ENCODE data around the gene HOXB5.

The HOXB5 gene

GRCh38 chr17:48593126-48593829, at the start of gene HOXB5:
TSS of gene HOXB5 (minus strand) at chr17:48593779. CDS start at chr17:48593682, 97 bp downstream.
- no peak for DNase-seq (ENCODE audit: low read depth in 2 of 2)

DNA sequence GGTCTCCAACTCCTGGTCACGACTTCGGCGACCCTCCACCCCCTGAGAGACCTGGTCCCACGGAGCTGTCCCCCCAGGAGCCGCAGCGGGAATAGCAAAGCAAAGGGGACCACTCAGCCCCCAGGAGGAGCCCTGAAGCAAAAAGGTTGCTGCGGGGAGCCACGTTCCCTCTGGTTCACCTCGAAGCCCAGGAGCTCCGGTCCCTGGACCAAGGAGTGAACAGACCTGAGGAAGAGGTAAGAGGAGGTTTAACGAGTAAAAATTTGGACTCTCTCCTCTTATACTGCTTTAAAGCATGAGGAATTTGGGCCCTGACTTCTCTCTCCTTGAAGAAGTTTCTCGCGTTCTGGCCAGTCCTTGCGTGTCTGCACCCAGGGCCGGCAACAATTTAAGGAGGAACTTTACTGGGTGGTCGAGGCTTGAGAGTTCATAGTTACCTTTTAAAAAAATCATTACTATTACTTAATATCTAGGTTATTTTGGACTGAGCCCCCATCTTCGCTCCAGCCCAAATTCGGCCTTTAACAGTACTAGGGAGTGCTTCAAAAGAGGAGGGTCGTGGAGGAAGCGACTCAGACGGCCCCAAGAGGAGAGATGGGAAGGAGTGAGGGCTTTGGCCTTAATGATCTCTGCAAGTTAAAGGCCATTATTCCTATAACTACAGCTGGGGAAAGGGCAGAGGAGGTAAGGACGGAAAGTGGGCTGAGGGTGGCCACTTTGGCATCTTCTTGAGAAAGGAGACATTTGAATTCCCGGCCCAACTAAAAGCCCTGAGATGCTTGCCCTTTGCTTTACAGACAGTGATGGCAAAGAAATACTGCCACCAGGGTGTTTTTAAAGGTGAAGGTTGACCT, 49.5 kb upstream of the HOXB5 start:
- DNase-seq (ENCODE audit: low read depth in 2 of 2): no peak

- no peak for DNase-seq (ENCODE audit: low read depth in 2 of 2)
Measured at GRCh38 chr17:48642059-48642842, 48.7 kb upstream of the HOXB5 start.

- DNase-seq (ENCODE audit: low read depth in 2 of 2): no peak
Measured at GRCh38 chr17:48641541-48642058, 48.0 kb upstream of the HOXB5 start.

GRCh38 chr17:48640858-48641180, 47.2 kb upstream of the HOXB5 start:
- DNase-seq (ENCODE audit: low read depth in 2 of 2): no peak

DNA sequence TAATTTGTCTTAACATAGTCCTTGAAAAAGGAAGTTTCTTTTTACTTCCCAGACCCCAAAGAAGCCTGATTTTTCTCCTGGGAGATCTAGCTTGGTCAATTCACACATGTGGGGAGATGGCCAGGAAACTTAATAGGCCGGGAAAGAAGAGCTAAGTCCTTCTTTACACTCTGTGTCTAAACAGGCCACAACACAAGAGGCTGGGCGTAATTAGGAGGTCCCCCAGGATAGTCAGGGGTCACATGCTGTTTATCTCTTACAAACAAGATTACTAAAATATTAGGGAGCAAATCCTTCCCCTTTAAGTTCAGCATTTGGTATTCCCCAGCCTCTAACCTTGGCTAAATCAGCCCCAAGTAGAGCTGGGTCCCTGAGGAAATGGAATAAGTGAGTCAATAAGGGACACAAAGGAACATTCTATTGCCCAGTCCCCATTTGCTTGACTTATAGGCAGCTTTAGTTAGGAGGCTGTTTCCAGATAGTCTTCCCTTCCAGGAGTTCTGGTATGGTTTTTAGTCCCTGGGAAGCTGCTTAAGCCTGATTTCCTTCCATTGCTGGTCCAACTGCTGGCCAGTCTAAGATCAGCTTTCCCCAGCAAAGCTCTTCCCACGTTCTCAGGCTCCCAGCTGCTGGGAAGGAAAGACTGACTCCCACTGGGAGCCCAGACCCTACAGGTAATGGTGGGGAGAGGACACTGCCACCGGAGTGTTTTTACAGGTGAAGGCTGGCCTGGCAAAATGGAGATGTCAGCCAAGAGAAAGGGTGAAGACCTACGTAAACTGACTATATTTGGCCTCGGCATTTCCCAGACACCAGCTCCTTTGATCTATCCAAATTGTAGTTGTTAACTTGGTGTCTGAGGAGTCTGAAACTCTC, 46.6 kb upstream of the HOXB5 start:
- DNase-seq (ENCODE audit: low read depth in 2 of 2): no peak

- DNase-seq (ENCODE audit: low read depth in 2 of 2): no peak
Measured at GRCh38 chr17:48639136-48639535, 45.6 kb upstream of the HOXB5 start.

DNA sequence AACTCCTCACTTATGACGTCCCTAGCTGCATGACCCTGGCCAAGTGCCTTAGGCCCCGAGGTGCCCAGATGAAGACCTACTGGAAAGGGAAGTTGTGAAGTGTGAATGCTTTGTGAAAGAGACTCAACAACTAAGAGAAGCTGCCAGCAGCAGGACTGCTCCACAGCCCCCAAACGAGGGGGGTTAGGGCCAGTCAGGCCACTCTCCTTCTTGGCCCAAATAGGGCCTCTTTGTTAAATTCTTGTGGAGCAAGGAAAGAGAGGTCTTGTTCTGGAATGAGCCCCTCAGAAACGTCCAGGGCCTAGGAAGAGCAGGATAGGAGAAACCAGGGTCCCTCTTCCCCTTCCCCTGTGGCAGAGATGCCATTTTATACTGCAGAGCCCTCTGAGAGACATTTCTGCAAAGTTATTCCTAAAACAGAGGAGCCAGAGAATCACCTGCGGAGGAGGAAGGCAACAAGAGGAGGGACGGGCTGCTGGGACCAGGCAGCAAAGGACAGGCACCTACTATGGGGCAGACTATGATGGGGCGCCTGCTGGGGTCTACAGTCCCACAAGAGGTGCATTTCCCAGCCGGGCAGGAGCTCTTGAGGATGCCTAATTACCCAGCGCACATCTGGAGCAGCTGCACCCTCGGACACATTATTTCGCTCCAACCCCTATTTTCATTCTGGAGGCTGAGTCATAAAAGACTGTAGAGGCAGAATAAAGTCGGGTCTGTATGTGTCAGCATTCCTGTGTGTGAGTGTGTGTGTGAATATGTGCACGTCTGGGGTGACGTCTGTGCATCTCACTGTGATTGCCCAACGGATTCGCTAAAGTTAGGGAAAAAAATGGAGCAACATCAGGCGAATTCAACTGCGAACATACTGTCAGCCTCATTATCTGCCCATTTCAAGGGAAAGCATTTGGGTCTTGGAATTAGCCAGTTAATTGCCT, 44.0 kb upstream of the HOXB5 start:
- DNase-seq (ENCODE audit: low read depth in 2 of 2): no peak

- peak; percentile 44 to 75 for DNase-seq (ENCODE audit: low read depth in 2 of 2)
Measured at GRCh38 chr17:48636177-48637018, 42.8 kb upstream of the HOXB5 start.

DNA sequence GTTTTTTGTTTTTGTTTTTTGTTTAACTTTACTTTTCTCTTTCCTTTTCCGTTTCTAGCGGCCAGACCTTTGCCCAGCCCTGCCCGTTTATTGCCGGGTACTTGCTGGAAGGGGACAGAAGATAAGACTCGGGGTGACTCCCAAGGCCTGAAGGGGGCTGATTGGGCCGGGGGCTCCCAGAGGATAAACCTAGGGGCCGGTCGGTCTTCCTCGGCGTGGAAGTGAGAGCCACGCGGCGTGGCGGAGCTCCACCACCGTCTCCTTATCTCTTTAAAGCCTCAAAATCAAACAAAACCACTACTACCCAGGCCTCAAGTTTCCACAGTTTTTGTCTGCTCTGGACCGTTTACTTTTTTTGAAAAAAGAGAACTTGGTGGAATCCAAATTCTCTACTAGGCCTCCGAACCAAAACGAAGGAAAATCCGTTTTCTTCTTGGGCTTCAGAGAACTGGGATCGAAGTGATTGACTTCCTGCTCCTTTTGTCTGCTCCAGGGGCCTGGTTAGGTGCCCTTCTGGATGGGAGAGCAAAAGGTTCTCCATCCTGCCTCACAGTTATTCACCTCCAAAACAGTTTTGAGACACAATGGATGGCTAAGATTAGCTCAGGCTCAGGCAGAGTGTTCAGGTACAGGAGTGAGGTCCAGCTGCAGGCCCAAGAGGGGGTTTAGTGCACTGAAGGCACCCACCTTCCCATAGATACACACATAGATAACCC, 41.1 kb upstream of the HOXB5 start:
- no peak for DNase-seq (ENCODE audit: low read depth in 2 of 2)

- DNase-seq (ENCODE audit: low read depth in 2 of 2): no peak
Measured at GRCh38 chr17:48633266-48633677, 39.7 kb upstream of the HOXB5 start.

GRCh38 chr17:48632579-48633265, 39.1 kb upstream of the HOXB5 start:
- DNase-seq (ENCODE audit: low read depth in 2 of 2): no peak

DNA sequence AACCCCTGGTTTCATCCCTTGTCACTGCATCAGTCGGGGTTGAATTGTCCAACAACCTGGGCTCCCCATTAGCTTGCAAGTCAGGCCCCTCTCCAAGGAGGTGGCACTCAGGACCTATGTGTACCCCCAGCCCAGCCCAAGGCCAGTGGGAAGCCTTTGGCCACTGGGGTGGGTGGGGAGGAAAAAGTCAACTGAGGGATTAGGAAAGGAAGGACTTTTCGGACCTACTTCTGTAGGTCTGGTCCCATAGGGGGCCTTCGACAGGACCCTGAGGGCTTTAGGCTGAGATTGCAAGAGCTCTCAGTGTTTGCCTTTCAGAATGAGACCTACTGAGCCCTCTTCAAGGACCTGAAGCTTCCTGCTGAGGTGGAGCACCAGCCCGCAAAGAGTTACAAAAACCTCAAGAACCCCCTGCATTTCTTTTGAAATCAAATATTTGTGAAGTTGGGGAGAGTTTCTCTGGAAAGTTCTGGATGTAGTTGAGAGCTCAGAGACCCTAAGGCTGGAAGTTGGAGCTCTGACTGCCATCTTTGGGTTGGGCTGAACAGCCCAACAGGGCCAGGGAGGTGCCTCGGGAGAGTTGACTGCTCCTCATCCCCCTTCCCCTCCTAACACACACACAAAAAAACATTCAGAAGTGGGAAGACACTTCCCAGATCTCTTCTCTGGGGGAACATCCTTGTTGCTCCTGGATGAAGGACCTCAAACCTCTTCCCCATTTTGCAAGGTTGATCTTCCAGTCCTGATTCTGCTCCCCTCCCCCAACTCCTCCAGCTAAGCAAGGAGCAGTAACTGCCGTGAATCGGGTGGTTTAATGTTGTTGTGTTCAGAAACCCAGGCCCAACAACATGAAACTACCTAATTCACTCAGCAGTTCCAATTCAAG, 38.4 kb upstream of the HOXB5 start:
- DNase-seq (ENCODE audit: low read depth in 2 of 2): no peak

DNA sequence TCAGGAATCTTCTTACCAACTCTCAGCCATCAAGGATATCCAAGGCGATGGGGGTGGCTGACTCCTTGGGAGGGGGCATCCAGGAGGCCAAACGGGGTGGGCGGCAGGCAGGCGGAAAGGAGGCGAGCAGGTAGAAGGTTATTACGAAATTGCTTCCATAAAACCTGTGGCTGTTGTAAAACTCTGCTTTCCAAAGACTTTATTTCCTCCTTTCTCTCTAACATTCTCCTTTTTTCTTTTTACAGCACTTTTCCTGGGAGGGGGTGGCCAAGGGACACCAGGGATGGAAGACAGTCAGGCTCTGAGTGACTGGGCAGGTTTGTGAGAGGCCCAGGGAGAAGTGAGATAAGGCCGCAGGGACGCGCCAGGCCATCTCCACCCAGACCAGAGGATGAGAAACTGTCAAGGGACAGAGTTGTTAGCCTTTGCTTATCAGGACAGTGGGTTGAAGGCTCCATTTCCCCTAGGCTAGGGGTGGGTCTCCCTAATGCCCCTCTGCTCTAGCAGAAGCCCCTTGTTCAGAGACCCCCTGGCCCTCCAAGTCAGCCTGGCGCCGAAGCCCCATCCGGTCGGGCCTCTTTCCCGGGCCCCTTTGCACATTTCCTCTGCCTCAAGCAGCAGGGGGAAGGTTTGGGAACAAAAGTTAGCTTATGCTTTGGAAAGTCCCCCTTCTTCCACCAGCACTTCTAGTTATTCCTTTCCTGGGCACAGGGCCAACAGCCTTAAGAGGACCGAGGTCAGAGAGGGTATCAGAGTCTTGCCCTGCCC, 37.5 kb upstream of the HOXB5 start:
- DNase-seq (ENCODE audit: low read depth in 2 of 2): no peak

GRCh38 chr17:48630009-48630924, 36.7 kb upstream of the HOXB5 start:
- DNase-seq (ENCODE audit: low read depth in 2 of 2): no peak
